ENCODE measurements around the gene ANKRD24.

DNA sequence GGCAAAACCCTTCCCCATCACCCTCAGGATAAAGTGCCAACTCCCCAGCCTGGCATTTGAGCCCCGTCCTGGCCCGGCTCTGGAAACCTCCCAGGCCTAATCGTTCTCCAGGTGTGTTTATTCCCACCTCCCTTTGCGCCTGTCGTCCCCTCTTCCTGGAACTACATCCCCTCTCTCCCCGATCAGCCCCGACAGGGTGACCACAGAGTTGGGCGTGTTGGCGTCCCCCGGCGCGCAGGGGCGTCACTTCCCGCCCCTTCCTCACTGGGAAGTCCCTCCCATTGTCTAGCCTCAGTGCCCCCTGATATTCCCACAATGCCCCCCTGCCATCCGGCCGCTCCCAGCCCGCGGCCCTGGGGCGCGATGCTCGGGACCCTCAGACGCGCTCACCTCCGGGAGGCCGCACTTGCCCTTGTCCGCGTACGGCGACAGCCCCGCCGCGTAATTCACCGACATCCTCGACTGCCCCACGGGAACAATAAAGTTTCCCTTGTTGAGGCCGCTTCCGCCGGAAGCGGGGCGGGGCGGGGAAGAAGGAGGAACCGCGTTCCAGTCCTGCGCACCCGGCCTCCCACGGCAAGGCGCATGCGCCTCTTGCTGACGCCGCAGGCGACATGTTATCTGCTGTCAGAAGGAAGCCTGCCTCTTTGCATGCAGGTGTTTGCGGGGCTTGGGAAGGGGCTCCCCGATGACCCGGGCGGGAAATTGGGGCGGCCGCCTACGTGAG lies at the start of gene ANKRD24, which contains the start of gene SIRT6:
- TF ChIP-seq POLR2A (IDR thresholded peaks at IDR 0.05), result peak; percentile 64 to 73
- TF ChIP-seq, protein P1, sequence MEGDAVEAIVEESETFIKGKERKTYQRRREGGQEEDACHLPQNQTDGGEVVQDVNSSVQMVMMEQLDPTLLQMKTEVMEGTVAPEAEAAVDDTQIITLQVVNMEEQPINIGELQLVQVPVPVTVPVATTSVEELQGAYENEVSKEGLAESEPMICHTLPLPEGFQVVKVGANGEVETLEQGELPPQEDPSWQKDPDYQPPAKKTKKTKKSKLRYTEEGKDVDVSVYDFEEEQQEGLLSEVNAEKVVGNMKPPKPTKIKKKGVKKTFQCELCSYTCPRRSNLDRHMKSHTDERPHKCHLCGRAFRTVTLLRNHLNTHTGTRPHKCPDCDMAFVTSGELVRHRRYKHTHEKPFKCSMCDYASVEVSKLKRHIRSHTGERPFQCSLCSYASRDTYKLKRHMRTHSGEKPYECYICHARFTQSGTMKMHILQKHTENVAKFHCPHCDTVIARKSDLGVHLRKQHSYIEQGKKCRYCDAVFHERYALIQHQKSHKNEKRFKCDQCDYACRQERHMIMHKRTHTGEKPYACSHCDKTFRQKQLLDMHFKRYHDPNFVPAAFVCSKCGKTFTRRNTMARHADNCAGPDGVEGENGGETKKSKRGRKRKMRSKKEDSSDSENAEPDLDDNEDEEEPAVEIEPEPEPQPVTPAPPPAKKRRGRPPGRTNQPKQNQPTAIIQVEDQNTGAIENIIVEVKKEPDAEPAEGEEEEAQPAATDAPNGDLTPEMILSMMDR (IDR thresholded peaks at IDR 0.05), result peak in 1 of 6 experiments; percentile 18
